ENCODE data around the gene FIBCD1. TPM values are rescaled to one million over a fixed set of nuclear protein-coding genes. Genes with fewer than 3 reads are reported as not detected.

FIBCD1 gene
- total RNA-seq, 1 donor, result 5.1 TPM

- H3K4me2 ChIP-seq (ENCODE audit: insufficient read depth, low read length), result no peak overlapping the region
- H3K9me3 ChIP-seq (ENCODE audit: low read depth, low read length), result no peaks in the 10 kb centered on the region
- DNase-seq (ENCODE audit: insufficient read length, low spot score, missing footprints), result no peak
- H3K36me3 ChIP-seq (ENCODE audit: insufficient read depth, low read length), result peaks cover 71% of the 10 kb centered on the region
- H2AFZ ChIP-seq (ENCODE audit: low read length), result no peak overlapping the region
- H3K4me1 ChIP-seq (ENCODE audit: insufficient read depth, low read length), result peaks cover 44% of the 10 kb centered on the region
- peaks cover 28% of the 10 kb centered on the region for H4K20me1 ChIP-seq (ENCODE audit: insufficient read depth, low read length)
- peaks cover 89% of the 10 kb centered on the region for H3K79me2 ChIP-seq (ENCODE audit: insufficient read depth, low read length)
- peak overlapping the region; percentile 97 for H3K27ac ChIP-seq (ENCODE audit: low read depth, low read length)
- no peaks in the 10 kb centered on the region for H3K27me3 ChIP-seq (ENCODE audit: insufficient read depth, low read length)
- TF ChIP-seq, protein P1, sequence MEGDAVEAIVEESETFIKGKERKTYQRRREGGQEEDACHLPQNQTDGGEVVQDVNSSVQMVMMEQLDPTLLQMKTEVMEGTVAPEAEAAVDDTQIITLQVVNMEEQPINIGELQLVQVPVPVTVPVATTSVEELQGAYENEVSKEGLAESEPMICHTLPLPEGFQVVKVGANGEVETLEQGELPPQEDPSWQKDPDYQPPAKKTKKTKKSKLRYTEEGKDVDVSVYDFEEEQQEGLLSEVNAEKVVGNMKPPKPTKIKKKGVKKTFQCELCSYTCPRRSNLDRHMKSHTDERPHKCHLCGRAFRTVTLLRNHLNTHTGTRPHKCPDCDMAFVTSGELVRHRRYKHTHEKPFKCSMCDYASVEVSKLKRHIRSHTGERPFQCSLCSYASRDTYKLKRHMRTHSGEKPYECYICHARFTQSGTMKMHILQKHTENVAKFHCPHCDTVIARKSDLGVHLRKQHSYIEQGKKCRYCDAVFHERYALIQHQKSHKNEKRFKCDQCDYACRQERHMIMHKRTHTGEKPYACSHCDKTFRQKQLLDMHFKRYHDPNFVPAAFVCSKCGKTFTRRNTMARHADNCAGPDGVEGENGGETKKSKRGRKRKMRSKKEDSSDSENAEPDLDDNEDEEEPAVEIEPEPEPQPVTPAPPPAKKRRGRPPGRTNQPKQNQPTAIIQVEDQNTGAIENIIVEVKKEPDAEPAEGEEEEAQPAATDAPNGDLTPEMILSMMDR (IDR thresholded peaks at IDR 0.05; ENCODE audit: extremely low read depth, low read depth, low read length), result no peak
- H3K4me3 ChIP-seq (ENCODE audit: insufficient read depth, low read length), result no peak overlapping the region
Observed at GRCh38 chr9:130862747-130863146, 76.3 kb downstream of the FIBCD1 start.

GRCh38 chr9:130862217-130862616 is 76.8 kb downstream of the FIBCD1 start:
- no peak for DNase-seq (ENCODE audit: insufficient read length, low spot score, missing footprints)
- no peak overlapping the region for H2AFZ ChIP-seq (ENCODE audit: low read length)
- TF ChIP-seq, protein P1 (IDR thresholded peaks at IDR 0.05; ENCODE audit: extremely low read depth, low read depth, low read length), result no peak
- peaks cover 70% of the 10 kb centered on the region for H3K36me3 ChIP-seq (ENCODE audit: insufficient read depth, low read length)
- H3K4me3 ChIP-seq (ENCODE audit: insufficient read depth, low read length), result no peak overlapping the region
- no peak overlapping the region for H3K4me2 ChIP-seq (ENCODE audit: insufficient read depth, low read length)
- H4K20me1 ChIP-seq (ENCODE audit: insufficient read depth, low read length), result peaks cover 28% of the 10 kb centered on the region
- no peaks in the 10 kb centered on the region for H3K9me3 ChIP-seq (ENCODE audit: low read depth, low read length)
- peak overlapping the region; percentile 97 for H3K27ac ChIP-seq (ENCODE audit: low read depth, low read length)
- H3K4me1 ChIP-seq (ENCODE audit: insufficient read depth, low read length), result peaks cover 48% of the 10 kb centered on the region
- no peaks in the 10 kb centered on the region for H3K27me3 ChIP-seq (ENCODE audit: insufficient read depth, low read length)
- peaks cover 89% of the 10 kb centered on the region for H3K79me2 ChIP-seq (ENCODE audit: insufficient read depth, low read length)

- Histone ChIP-seq H2AFZ (ENCODE audit: low read length) (no peak overlapping the region), H3K4me1 (ENCODE audit: insufficient read depth, low read length) (peaks cover 51% of the 10 kb centered on the region), H3K9me3 (ENCODE audit: low read depth, low read length) (no peaks in the 10 kb centered on the region), H4K20me1 (ENCODE audit: insufficient read depth, low read length) (peaks cover 22% of the 10 kb centered on the region), H3K4me2 (ENCODE audit: insufficient read depth, low read length) (peak overlapping the region; percentile 9), H3K36me3 (ENCODE audit: insufficient read depth, low read length) (peaks cover 70% of the 10 kb centered on the region), H3K27me3 (ENCODE audit: insufficient read depth, low read length) (no peaks in the 10 kb centered on the region), H3K4me3 (ENCODE audit: insufficient read depth, low read length) (peak overlapping the region; percentile 0), H3K79me2 (ENCODE audit: insufficient read depth, low read length) (peaks cover 89% of the 10 kb centered on the region), H3K27ac (ENCODE audit: low read depth, low read length) (peak overlapping the region; percentile 97)
- TF ChIP-seq, protein P1 (IDR thresholded peaks at IDR 0.05; ENCODE audit: extremely low read depth, low read depth, low read length), result no peak
- DNase-seq (ENCODE audit: insufficient read length, low spot score, missing footprints), result no peak
Observed at GRCh38 chr9:130861372-130862180, 77.5 kb downstream of the FIBCD1 start.

DNA sequence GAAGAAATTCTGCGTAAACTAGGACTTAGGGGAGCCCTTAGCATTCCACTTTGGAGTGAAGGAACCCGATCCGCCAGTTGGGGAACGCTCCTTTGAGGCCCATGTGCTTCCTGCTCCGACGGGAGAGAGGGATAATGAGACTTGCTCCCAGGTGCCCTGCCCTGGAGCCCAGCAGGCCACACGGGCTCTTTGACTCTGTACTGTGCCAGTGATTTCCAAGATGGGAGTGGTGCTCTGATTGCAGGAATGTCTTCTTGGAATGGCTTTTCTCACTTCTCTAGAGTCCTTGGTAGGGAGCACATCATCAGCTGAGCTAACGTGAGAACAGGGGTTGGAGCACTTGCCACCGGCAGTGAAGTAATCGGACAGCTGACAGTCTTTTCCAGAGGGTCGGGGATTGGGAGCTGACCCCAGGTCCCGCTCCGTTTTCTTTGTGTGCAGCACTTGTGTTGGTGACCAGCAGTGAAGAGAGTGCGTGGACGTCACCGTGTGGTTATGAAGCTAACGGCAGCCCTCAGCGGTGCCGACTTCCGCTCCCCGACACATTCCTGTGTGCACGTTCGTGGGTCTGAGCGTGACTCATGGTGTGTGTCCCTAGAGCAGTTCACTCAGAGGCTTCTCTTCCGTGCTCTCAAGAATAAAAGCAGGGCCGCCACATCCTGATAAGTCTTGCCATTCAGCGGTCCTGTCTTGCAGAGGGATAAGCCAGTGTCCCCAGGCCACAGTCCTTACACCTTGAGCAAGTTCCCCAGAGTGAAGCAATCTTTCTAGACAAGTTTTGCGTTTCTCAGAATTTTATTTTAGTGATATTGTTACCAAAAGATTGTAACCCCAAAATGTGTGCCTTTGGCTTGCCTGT is 78.4 kb downstream of the FIBCD1 start:
- peaks cover 89% of the 10 kb centered on the region for H3K79me2 ChIP-seq (ENCODE audit: insufficient read depth, low read length)
- H3K4me1 ChIP-seq (ENCODE audit: insufficient read depth, low read length), result peaks cover 54% of the 10 kb centered on the region
- peak; percentile 94 for DNase-seq (ENCODE audit: insufficient read length, low spot score, missing footprints)
- H3K27ac ChIP-seq (ENCODE audit: low read depth, low read length), result peak overlapping the region; percentile 97
- no peak overlapping the region for H2AFZ ChIP-seq (ENCODE audit: low read length)
- H3K9me3 ChIP-seq (ENCODE audit: low read depth, low read length), result no peaks in the 10 kb centered on the region
- TF ChIP-seq, protein P1 (IDR thresholded peaks at IDR 0.05; ENCODE audit: extremely low read depth, low read depth, low read length), result peak; percentile 54
- H3K4me3 ChIP-seq (ENCODE audit: insufficient read depth, low read length), result peak overlapping the region; percentile 0
- peak overlapping the region; percentile 59 for H3K4me2 ChIP-seq (ENCODE audit: insufficient read depth, low read length)
- peaks cover 73% of the 10 kb centered on the region for H3K36me3 ChIP-seq (ENCODE audit: insufficient read depth, low read length)
- peaks cover 13% of the 10 kb centered on the region for H4K20me1 ChIP-seq (ENCODE audit: insufficient read depth, low read length)
- no peaks in the 10 kb centered on the region for H3K27me3 ChIP-seq (ENCODE audit: insufficient read depth, low read length)
